ENCODE results near the gene TMIE. TPM values are rescaled to one million over a fixed set of nuclear protein-coding genes. Genes with fewer than 3 reads are reported as not detected.

Gene TMIE
- total and polyA plus RNA-seq, 2 donors (not counting 1 experiment from before 2014, with no cell fraction given) = 0.27 to 2.0 TPM

- H3K9me3 ChIP-seq (ENCODE audit: control insufficient read depth, insufficient read depth, low read depth, low read length) = no peaks in the 10 kb centered on the region
- no peak overlapping the region for H3K4me2 ChIP-seq (ENCODE audit: extremely low read depth, insufficient read depth, low read length)
- TF ChIP-seq EZH2 (IDR thresholded peaks at IDR 0.05; ENCODE audit: low read length, missing control alignments) = no peak
- TF ChIP-seq CTCF (conservative IDR thresholded peaks at IDR 0.05 in 1 of 2, IDR thresholded peaks at IDR 0.05 in 1 of 2; ENCODE audit: low read depth in 1 of 2, low read length in 2 of 2) = no peak
- H3K4me3 ChIP-seq (replicated peaks in 1 of 4; ENCODE audit: control extremely low read depth in 1 of 4, insufficient read depth in 1 of 4, low read depth in 3 of 4, low read length in 4 of 4) = no peak overlapping the region
- H3K27ac ChIP-seq (ENCODE audit: insufficient read depth, low read length) = no peak overlapping the region
- no peaks in the 10 kb centered on the region for H3K36me3 ChIP-seq (ENCODE audit: control insufficient read depth, insufficient read depth, low read length)
- no peaks in the 10 kb centered on the region for H3K27me3 ChIP-seq (ENCODE audit: control insufficient read depth, insufficient read depth, low read length)
- H3K4me1 ChIP-seq (ENCODE audit: control insufficient read depth, extremely low read depth, insufficient read depth, low read length) = peaks cover 4% of the 10 kb centered on the region
- H4K20me1 ChIP-seq (ENCODE audit: control insufficient read depth, extremely low read depth, insufficient read depth, low read length) = no peaks in the 10 kb centered on the region
- DNase-seq (ENCODE audit: low read depth in 2 of 2) = no peak
- H2AFZ ChIP-seq (ENCODE audit: low read length) = no peak overlapping the region
- H3K9ac ChIP-seq (ENCODE audit: insufficient read depth, low read length) = no peak overlapping the region
- H3K79me2 ChIP-seq (ENCODE audit: control insufficient read depth, insufficient read depth, low read length) = no peaks in the 10 kb centered on the region
These were observed 28.9 kb upstream of the TMIE start for GRCh38 chr3:46672349-46672695.

GRCh38 chr3:46673151-46674030, 27.8 kb upstream of the TMIE start:
- H3K9ac ChIP-seq (ENCODE audit: insufficient read depth, low read length) = no peak overlapping the region
- H3K4me1 ChIP-seq (ENCODE audit: control insufficient read depth, extremely low read depth, insufficient read depth, low read length) = peaks cover 4% of the 10 kb centered on the region
- no peaks in the 10 kb centered on the region for H3K9me3 ChIP-seq (ENCODE audit: control insufficient read depth, insufficient read depth, low read depth, low read length)
- H3K27me3 ChIP-seq (ENCODE audit: control insufficient read depth, insufficient read depth, low read length) = no peaks in the 10 kb centered on the region
- H3K27ac ChIP-seq (ENCODE audit: insufficient read depth, low read length) = no peak overlapping the region
- no peak overlapping the region for H3K4me3 ChIP-seq (replicated peaks in 1 of 4; ENCODE audit: control extremely low read depth in 1 of 4, insufficient read depth in 1 of 4, low read depth in 3 of 4, low read length in 4 of 4)
- H3K4me2 ChIP-seq (ENCODE audit: extremely low read depth, insufficient read depth, low read length) = no peak overlapping the region
- no peaks in the 10 kb centered on the region for H3K79me2 ChIP-seq (ENCODE audit: control insufficient read depth, insufficient read depth, low read length)
- no peak for TF ChIP-seq EZH2 (IDR thresholded peaks at IDR 0.05; ENCODE audit: low read length, missing control alignments)
- no peak for TF ChIP-seq CTCF (conservative IDR thresholded peaks at IDR 0.05 in 1 of 2, IDR thresholded peaks at IDR 0.05 in 1 of 2; ENCODE audit: low read depth in 1 of 2, low read length in 2 of 2)
- DNase-seq (ENCODE audit: low read depth in 2 of 2) = no peak
- H3K36me3 ChIP-seq (ENCODE audit: control insufficient read depth, insufficient read depth, low read length) = no peaks in the 10 kb centered on the region
- no peaks in the 10 kb centered on the region for H4K20me1 ChIP-seq (ENCODE audit: control insufficient read depth, extremely low read depth, insufficient read depth, low read length)
- no peak overlapping the region for H2AFZ ChIP-seq (ENCODE audit: low read length)

- no peaks in the 10 kb centered on the region for H3K27me3 ChIP-seq (ENCODE audit: control insufficient read depth, insufficient read depth, low read length)
- H3K9ac ChIP-seq (ENCODE audit: insufficient read depth, low read length) = no peak overlapping the region
- H4K20me1 ChIP-seq (ENCODE audit: control insufficient read depth, extremely low read depth, insufficient read depth, low read length) = no peaks in the 10 kb centered on the region
- no peak overlapping the region for H3K27ac ChIP-seq (ENCODE audit: insufficient read depth, low read length)
- H3K4me1 ChIP-seq (ENCODE audit: control insufficient read depth, extremely low read depth, insufficient read depth, low read length) = peaks cover 4% of the 10 kb centered on the region
- H3K79me2 ChIP-seq (ENCODE audit: control insufficient read depth, insufficient read depth, low read length) = no peaks in the 10 kb centered on the region
- no peak for DNase-seq (ENCODE audit: low read depth in 2 of 2)
- H3K4me3 ChIP-seq (replicated peaks in 1 of 4; ENCODE audit: control extremely low read depth in 1 of 4, insufficient read depth in 1 of 4, low read depth in 3 of 4, low read length in 4 of 4) = no peak overlapping the region
- H3K4me2 ChIP-seq (ENCODE audit: extremely low read depth, insufficient read depth, low read length) = no peak overlapping the region
- no peaks in the 10 kb centered on the region for H3K9me3 ChIP-seq (ENCODE audit: control insufficient read depth, insufficient read depth, low read depth, low read length)
- no peaks in the 10 kb centered on the region for H3K36me3 ChIP-seq (ENCODE audit: control insufficient read depth, insufficient read depth, low read length)
- no peak overlapping the region for H2AFZ ChIP-seq (ENCODE audit: low read length)
- TF ChIP-seq CTCF (conservative IDR thresholded peaks at IDR 0.05 in 1 of 2, IDR thresholded peaks at IDR 0.05 in 1 of 2; ENCODE audit: low read depth in 1 of 2, low read length in 2 of 2) (peak in 1 of 2 donors; percentile 26), EZH2 (IDR thresholded peaks at IDR 0.05; ENCODE audit: low read length, missing control alignments) (no peak)
These were observed 27.0 kb upstream of the TMIE start for GRCh38 chr3:46674031-46674845.

Measured in fibroblast of lung (primary cell).